IMR-90 (cell line): ENCODE results near the gene SLC37A1. TPM values are rescaled to one million over a fixed set of nuclear protein-coding genes. Genes with fewer than 3 reads are reported as not detected.

Experiments
- ATAC-seq: fragments of 200-7000 bp; cut with Tn5 transposase; 2 replicates; pipeline ENCODE4 v1.9.1; 2020; ENCODE audit warnings: low read depth, mild to moderate bottlenecking, moderate library complexity
- BruUV-seq: library from RNA; stranded (reverse); fragments of 400-500 nt; replicated peaks from 2 replicates; lab custom pipeline; 2021; lab: Mats Ljungman, UMichigan
- CTCF ChIA-PET: fragments of 300-600 bp; formaldehyde crosslinking; extraction: SDS; loops from one replicate; lab custom pipeline; 2021; ENCODE audit warnings: antibody characterized with exemption; lab: Yijun Ruan, JAX
- POLR2A ChIA-PET: fragments of 300-600 bp; sonication (Branson Sonifier 250); formaldehyde crosslinking; loops from one replicate; lab custom pipeline; 2022; ENCODE audit warnings: antibody characterized with exemption; ENCODE audit not compliant: unreplicated experiment; lab: Charles Lee
- DNase-seq: peaks from one replicate; pipeline ENCODE4 v3.0.0; 2013
- H2AFZ ChIP-seq: replicated peaks from 2 replicates; pipeline ENCODE3; 2013; ENCODE audit warnings: low read length, mild to moderate bottlenecking; ENCODE audit not compliant: poor library complexity
- H2AK5ac ChIP-seq: 2 replicates; pipeline ENCODE4 v1.6.1; 2013; ENCODE audit warnings: low read depth, low read length, inconsistent platforms
- H2AK9ac ChIP-seq: replicated peaks from 2 replicates; pipeline ENCODE3; 2013; ENCODE audit warnings: mild to moderate bottlenecking, low read depth, low read length, moderate library complexity; ENCODE audit not compliant: poor library complexity
- H2BK120ac ChIP-seq: 2 replicates; pipeline ENCODE4 v1.6.1; 2013; ENCODE audit warnings: low read depth, low read length, inconsistent platforms
- H2BK15ac ChIP-seq: 3 replicates; pipeline ENCODE4 v1.6.1; 2013; ENCODE audit warnings: low read depth, low read length, inconsistent platforms
- H2BK20ac ChIP-seq: 2 replicates; pipeline ENCODE4 v1.6.1; 2013; ENCODE audit warnings: low read depth, mild to moderate bottlenecking, inconsistent platforms, low read length, moderate library complexity
- H2BK5ac ChIP-seq: 2 replicates; pipeline ENCODE4 v1.6.1; 2013; ENCODE audit warnings: mild to moderate bottlenecking, low read depth, low read length, inconsistent platforms; ENCODE audit not compliant: poor library complexity, severe bottlenecking
- H3K14ac ChIP-seq: replicated peaks from 2 replicates; pipeline ENCODE4 v1.6.1; 2013; ENCODE audit warnings: low read depth, low read length, inconsistent platforms
- H3K18ac ChIP-seq: 2 replicates; pipeline ENCODE4 v1.6.1; 2013; ENCODE audit warnings: low read depth, low read length, control low read depth
- H3K23ac ChIP-seq: 2 replicates; pipeline ENCODE4 v1.6.1; 2013; ENCODE audit warnings: low read depth, low read length, inconsistent platforms
- H3K27ac ChIP-seq: 2 replicates; pipeline ENCODE4 v1.5.1; 2013; ENCODE audit warnings: mild to moderate bottlenecking, control low read depth, low read length; ENCODE audit not compliant: insufficient read depth
- H3K27me3 ChIP-seq: 2 replicates; pipeline ENCODE4 v1.6.1; 2013; ENCODE audit warnings: low read length; ENCODE audit not compliant: control insufficient read depth, insufficient read depth
- H3K36me3 ChIP-seq: 2 replicates; pipeline ENCODE4 v1.6.1; 2013; ENCODE audit warnings: low read length, mixed read lengths; ENCODE audit not compliant: control insufficient read depth, insufficient read depth
- H3K4ac ChIP-seq: 2 replicates; pipeline ENCODE4 v1.6.1; 2013; ENCODE audit warnings: low read depth, low read length, inconsistent platforms
- H3K4me1 ChIP-seq: 2 replicates; pipeline ENCODE4 v1.6.1; 2013; ENCODE audit warnings: low read length, mixed read lengths; ENCODE audit not compliant: control insufficient read depth, insufficient read depth
- H3K4me2 ChIP-seq: 2 replicates; pipeline ENCODE4 v1.6.1; 2013; ENCODE audit warnings: low read depth, mild to moderate bottlenecking, control low read depth, low read length, moderate library complexity
- H3K4me3 ChIP-seq: 2 replicates; pipeline ENCODE4 v1.5.1; 2013; ENCODE audit warnings: low read depth, mild to moderate bottlenecking, control low read depth, low read length, moderate library complexity; ENCODE audit not compliant: insufficient read depth
- H3K56ac ChIP-seq: 2 replicates; pipeline ENCODE4 v1.6.1; 2013; ENCODE audit warnings: low read length, inconsistent platforms; ENCODE audit not compliant: insufficient read depth; ENCODE audit errors: extremely low read depth
- H3K79me1 ChIP-seq, 2 experiments: 2 replicates each; pipeline ENCODE4 v1.6.1; 2013; ENCODE audit warnings: low read length in 2 of 2, inconsistent platforms in 1 of 2, low read depth in 1 of 2
- H3K9ac ChIP-seq: 2 replicates; pipeline ENCODE4 v1.6.1; 2013; ENCODE audit warnings: low read depth, low read length, control low read depth
- H3K9me1 ChIP-seq: 2 replicates; pipeline ENCODE4 v1.6.1; 2013; ENCODE audit warnings: low read length, inconsistent platforms; ENCODE audit not compliant: insufficient read depth
- H3K9me3 ChIP-seq: 2 replicates; pipeline ENCODE4 v1.6.1; 2013; ENCODE audit warnings: low read length; ENCODE audit not compliant: control insufficient read depth, insufficient read depth
- H4K20me1 ChIP-seq: 2 replicates; pipeline ENCODE4 v1.6.1; 2013; ENCODE audit warnings: low read length, inconsistent platforms; ENCODE audit not compliant: insufficient read depth
- H4K5ac ChIP-seq: 2 replicates; pipeline ENCODE4 v1.6.1; 2013; ENCODE audit warnings: mild to moderate bottlenecking, low read depth, low read length, control low read depth
- H4K8ac ChIP-seq, 2 experiments: 2 replicates each; pipeline ENCODE4 v1.6.1; 2013; ENCODE audit warnings: low read depth in 2 of 2, low read length in 2 of 2, control low read depth in 1 of 2, inconsistent platforms in 1 of 2
- H4K91ac ChIP-seq: 2 replicates; pipeline ENCODE4 v1.6.1; 2013; ENCODE audit warnings: low read depth, low read length, inconsistent platforms; ENCODE audit not compliant: insufficient read depth
- BHLHE40 ChIP-seq: fragments of 150-350 bp; IDR thresholded peaks from 2 replicates; pipeline ENCODE4 v1.6.1; 2016; ENCODE audit warnings: mild to moderate bottlenecking, low read depth, low read length
- CEBPB ChIP-seq: IDR thresholded peaks from 2 replicates; pipeline ENCODE4 v1.6.1; 2012; ENCODE audit warnings: low read depth, low read length, improper control_type of control experiment
- CHD1 ChIP-seq: IDR thresholded peaks from 2 replicates; pipeline ENCODE4 v1.6.1; 2012; ENCODE audit warnings: low read depth, low read length, improper control_type of control experiment
- FOS ChIP-seq: fragments of 150-350 bp; IDR thresholded peaks from 2 replicates; pipeline ENCODE4 v1.6.1; 2016; ENCODE audit warnings: low read depth, low read length
- MAZ ChIP-seq: IDR thresholded peaks from 2 replicates; pipeline ENCODE4 v1.6.1; 2012; ENCODE audit warnings: low read depth, mild to moderate bottlenecking, low read length, improper control_type of control experiment, moderate library complexity, borderline replicate concordance
- MXI1 ChIP-seq: IDR thresholded peaks from 2 replicates; pipeline ENCODE4 v1.6.1; 2012; ENCODE audit warnings: low read depth, mild to moderate bottlenecking, low read length, moderate library complexity, borderline replicate concordance
- NFE2L2 ChIP-seq: fragments of 150-350 bp; IDR thresholded peaks from 2 replicates; pipeline ENCODE4 v1.6.1; 2016; ENCODE audit warnings: low read depth, mild to moderate bottlenecking, low read length
- POLR2A ChIP-seq: IDR thresholded peaks from 2 replicates; pipeline ENCODE4 v1.6.1; 2012; ENCODE audit warnings: mild to moderate bottlenecking, low read depth, low read length
- RAD21 ChIP-seq: IDR thresholded peaks from 2 replicates; pipeline ENCODE4 v1.6.1; 2012; ENCODE audit warnings: low read length, improper control_type of control experiment
- RCOR1 ChIP-seq: IDR thresholded peaks from 2 replicates; pipeline ENCODE4 v1.6.1; 2012; ENCODE audit warnings: mild to moderate bottlenecking, low read length, improper control_type of control experiment; ENCODE audit not compliant: insufficient replicate concordance
- RFX5 ChIP-seq: IDR thresholded peaks from 2 replicates; pipeline ENCODE4 v1.8.0; 2012; ENCODE audit warnings: low read depth, mild to moderate bottlenecking, low read length, moderate library complexity
- SMC3 ChIP-seq: fragments of 150-350 bp; IDR thresholded peaks from 2 replicates; pipeline ENCODE4 v1.6.1; 2016; ENCODE audit warnings: low read depth, mild to moderate bottlenecking, antibody characterized with exemption, low read length, moderate library complexity
- WGBS, 2 experiments: methylation state at CpG; one replicate each; pipeline versions ENCODE4 v1.1.5 to v1.1.7; 2013; ENCODE audit warnings: missing lambda C conversion rate in 2 of 2; ENCODE audit not compliant: insufficient read length in 1 of 2; ENCODE audit errors: extremely low coverage in 2 of 2; 5-methylcytosine and 5-hydroxymethylcytosine counted together
- dilution Hi-C: fragments of 300-500 bp; cut with HindIII; formaldehyde crosslinking; loops from one replicate; pipeline ENCODE4 v1.14.3; 2018; ENCODE audit warnings: low sequenced_read_pairs; ENCODE audit not compliant: unreplicated experiment
- in situ Hi-C: fragments of 300-500 bp; cut with MboI; formaldehyde crosslinking; loops from 3 replicates; pipeline ENCODE4 v1.14.3; 2019; ENCODE audit warnings: low sequenced_read_pairs, inconsistent platforms, mixed read lengths
- intact Hi-C: fragments of 100-400 bp; cut with micrococcal nuclease; formaldehyde crosslinking; loops from 2 replicates; pipeline ENCODE4 v1.10.0; 2022
- polyA plus RNA-seq, 3 experiments: library from polyadenylated mRNA; depleted of rRNA; stranded (reverse); fragments of >200 nt; gene quantifications; 2 replicates each; pipeline ENCODE4 v1.2.3, GENCODE V29; 2012; ENCODE audit warnings: low replicate concordance in 1 of 3
- total RNA-seq: library from RNA; depleted of rRNA; stranded (reverse); fragments of >200 nt; gene quantifications from 2 replicates; pipeline ENCODE4 v1.2.3, GENCODE V29; 2012
- TF ChIP-seq, protein P1 (sequence below): conservative IDR thresholded peaks from 2 replicates; pipeline ENCODE4 v1.5.1; 2012; ENCODE audit warnings: mild to moderate bottlenecking, low read depth, low read length, improper control_type of control experiment
- TF ChIP-seq, protein P2 (sequence below): fragments of 150-350 bp; IDR thresholded peaks from 2 replicates; pipeline ENCODE4 v1.6.1; 2016; ENCODE audit warnings: low read depth, mild to moderate bottlenecking, low read length, moderate library complexity, borderline replicate concordance
- TF ChIP-seq, protein P3 (sequence below): fragments of 150-350 bp; IDR thresholded peaks from 2 replicates; pipeline ENCODE4 v1.6.1; 2017; ENCODE audit warnings: mild to moderate bottlenecking, antibody characterized with exemption, low read length, low read depth

SLC37A1 gene
- total and polyA plus RNA-seq, 2 of the 4 experiments (the other 2 are of a cell fraction), result 0.36 to 0.48 TPM

DNA sequence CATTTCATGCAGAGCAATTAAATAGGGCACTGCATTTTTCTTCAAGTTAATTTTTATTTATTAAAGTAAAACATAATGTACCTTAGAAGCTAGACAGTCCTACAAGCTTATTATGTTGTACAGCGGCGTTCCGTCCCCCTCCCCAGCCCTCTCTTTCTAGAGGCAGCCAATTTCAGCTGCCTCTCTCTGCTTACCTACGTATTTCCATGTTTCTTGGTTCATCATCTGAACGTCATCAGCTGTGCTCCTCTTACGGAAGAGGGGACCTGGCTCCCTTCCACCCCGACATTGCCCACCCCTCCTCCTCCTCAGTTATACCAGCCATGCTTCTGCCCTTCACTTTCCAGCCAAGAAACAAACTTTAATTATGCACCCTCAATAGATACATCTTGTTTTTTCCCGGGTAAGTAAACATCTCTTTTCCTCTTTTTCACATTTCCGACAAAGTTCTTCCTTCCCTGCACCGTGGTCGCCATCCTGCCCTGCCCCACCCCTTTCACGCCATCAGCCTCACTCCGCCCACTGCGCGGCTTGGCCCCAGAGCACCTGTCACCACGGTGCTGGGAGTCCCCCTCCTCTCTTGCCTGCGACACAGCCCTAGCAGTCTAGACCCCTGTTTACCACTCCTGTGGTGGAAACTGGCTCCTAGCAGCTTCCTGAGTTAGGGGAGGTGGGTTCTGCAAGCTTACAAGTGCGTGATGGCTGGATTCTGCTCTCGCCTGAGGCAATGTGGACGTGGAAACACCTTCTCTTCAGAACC lies 57.9 kb downstream of the SLC37A1 start:
- H2BK5ac ChIP-seq, result no peak overlapping the region
- H3K4me1 ChIP-seq, result no peaks in the 10 kb centered on the region
- H3K18ac ChIP-seq, result no peak overlapping the region
- dilution Hi-C loops, result no loop called here
- H2AK5ac ChIP-seq, result no peak overlapping the region
- no peak overlapping the region for H3K4me2 ChIP-seq
- no peak overlapping the region for H2BK120ac ChIP-seq
- ChIA-PET POLR2A (no interaction called here), CTCF (no interaction called here)
- no peak overlapping the region for H3K56ac ChIP-seq
- H3K9ac ChIP-seq, result no peak overlapping the region
- no peak overlapping the region for H2BK20ac ChIP-seq
- H2AFZ ChIP-seq, result no peak overlapping the region
- no peak overlapping the region for H3K14ac ChIP-seq
- no peak overlapping the region for H4K5ac ChIP-seq
- no peak overlapping the region for H4K8ac ChIP-seq
- ATAC-seq (no peak), DNase-seq (no peak)
- H3K4ac ChIP-seq, result no peak overlapping the region
- no peak overlapping the region for H3K4me3 ChIP-seq
- in situ Hi-C loops, result loop anchor here (10.0 kb wide), 1 partner anchor 427 kb away; no protein-coding TSS in a partner anchor
- H3K23ac ChIP-seq, result no peak overlapping the region
- no TSS peak for BruUV-seq
- H3K79me1 ChIP-seq, result no peaks in the 10 kb centered on the region
- H3K27ac ChIP-seq, result no peak overlapping the region
- no peak overlapping the region for H2AK9ac ChIP-seq
- peaks cover 9% of the 10 kb centered on the region; the same call in 1 of the 2 replicates for H3K27me3 ChIP-seq
- H3K9me3 ChIP-seq, result peaks cover 2% of the 10 kb centered on the region; the same call in 1 of the 2 replicates
- no peaks in the 10 kb centered on the region for H3K36me3 ChIP-seq
- no peak overlapping the region for H2BK15ac ChIP-seq
- 62% methylated on average over 7 of the region's 20 CpGs; no CpG with 5 or more reads in 1 of the 2 experiments for WGBS, 2 experiments
- no peaks in the 10 kb centered on the region for H3K9me1 ChIP-seq
- no peaks in the 10 kb centered on the region for H4K20me1 ChIP-seq
- intact Hi-C loops, result loop anchor here (10.0 kb wide), 1 partner anchor 427 kb away; no protein-coding TSS in a partner anchor
- no peak overlapping the region for H4K91ac ChIP-seq
- TF ChIP-seq BHLHE40, result no peak
- TF ChIP-seq MAZ, result no peak
- TF ChIP-seq CEBPB, result no peak
- no peak for TF ChIP-seq RFX5
- no peak for TF ChIP-seq SMC3
- no peak for TF ChIP-seq NFE2L2
- TF ChIP-seq MXI1, result no peak
- TF ChIP-seq, protein P1, sequence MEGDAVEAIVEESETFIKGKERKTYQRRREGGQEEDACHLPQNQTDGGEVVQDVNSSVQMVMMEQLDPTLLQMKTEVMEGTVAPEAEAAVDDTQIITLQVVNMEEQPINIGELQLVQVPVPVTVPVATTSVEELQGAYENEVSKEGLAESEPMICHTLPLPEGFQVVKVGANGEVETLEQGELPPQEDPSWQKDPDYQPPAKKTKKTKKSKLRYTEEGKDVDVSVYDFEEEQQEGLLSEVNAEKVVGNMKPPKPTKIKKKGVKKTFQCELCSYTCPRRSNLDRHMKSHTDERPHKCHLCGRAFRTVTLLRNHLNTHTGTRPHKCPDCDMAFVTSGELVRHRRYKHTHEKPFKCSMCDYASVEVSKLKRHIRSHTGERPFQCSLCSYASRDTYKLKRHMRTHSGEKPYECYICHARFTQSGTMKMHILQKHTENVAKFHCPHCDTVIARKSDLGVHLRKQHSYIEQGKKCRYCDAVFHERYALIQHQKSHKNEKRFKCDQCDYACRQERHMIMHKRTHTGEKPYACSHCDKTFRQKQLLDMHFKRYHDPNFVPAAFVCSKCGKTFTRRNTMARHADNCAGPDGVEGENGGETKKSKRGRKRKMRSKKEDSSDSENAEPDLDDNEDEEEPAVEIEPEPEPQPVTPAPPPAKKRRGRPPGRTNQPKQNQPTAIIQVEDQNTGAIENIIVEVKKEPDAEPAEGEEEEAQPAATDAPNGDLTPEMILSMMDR, result no peak
- no peak for TF ChIP-seq FOS
- TF ChIP-seq, protein P2, sequence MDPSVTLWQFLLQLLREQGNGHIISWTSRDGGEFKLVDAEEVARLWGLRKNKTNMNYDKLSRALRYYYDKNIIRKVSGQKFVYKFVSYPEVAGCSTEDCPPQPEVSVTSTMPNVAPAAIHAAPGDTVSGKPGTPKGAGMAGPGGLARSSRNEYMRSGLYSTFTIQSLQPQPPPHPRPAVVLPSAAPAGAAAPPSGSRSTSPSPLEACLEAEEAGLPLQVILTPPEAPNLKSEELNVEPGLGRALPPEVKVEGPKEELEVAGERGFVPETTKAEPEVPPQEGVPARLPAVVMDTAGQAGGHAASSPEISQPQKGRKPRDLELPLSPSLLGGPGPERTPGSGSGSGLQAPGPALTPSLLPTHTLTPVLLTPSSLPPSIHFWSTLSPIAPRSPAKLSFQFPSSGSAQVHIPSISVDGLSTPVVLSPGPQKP, result no peak
- no peak for TF ChIP-seq RAD21
- TF ChIP-seq, protein P3, sequence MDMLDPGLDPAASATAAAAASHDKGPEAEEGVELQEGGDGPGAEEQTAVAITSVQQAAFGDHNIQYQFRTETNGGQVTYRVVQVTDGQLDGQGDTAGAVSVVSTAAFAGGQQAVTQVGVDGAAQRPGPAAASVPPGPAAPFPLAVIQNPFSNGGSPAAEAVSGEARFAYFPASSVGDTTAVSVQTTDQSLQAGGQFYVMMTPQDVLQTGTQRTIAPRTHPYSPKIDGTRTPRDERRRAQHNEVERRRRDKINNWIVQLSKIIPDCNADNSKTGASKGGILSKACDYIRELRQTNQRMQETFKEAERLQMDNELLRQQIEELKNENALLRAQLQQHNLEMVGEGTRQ, result no peak
- no peak for TF ChIP-seq CHD1
- no peak for TF ChIP-seq RCOR1
- no peak for TF ChIP-seq POLR2A
